Activated CD8-positive, alpha-beta memory T cell treated with anti-CD3 and anti-CD28 coated beads, Interleukin-2, amount 10 ng/mL, durations not matched to agents 7 days and 5 days (primary cell): Measurements from ENCODE around the gene PCDH9. TPM values are rescaled to one million over a fixed set of nuclear protein-coding genes. Genes with fewer than 3 reads are reported as not detected.

Source experiments
- ATAC-seq: fragments of 150-1000 bp; cut with Tn5 transposase; one replicate; pipeline ENCODE4 v1.10.0; 2021; ENCODE audit warnings: moderate library complexity
- CTCF ChIA-PET: fragments of 350-600 bp; sonication (Branson Sonifier 250); formaldehyde crosslinking; loops from one replicate; lab custom pipeline; 2021; ENCODE audit warnings: antibody characterized with exemption; lab: Charles Lee
- DNase-seq: peaks from one replicate; pipeline ENCODE4 v3.0.0-alpha.2; 2020
- H3K27ac Mint-ChIP-seq: one replicate; pipeline ENCODE4 v1.8.0; 2021; ENCODE audit warnings: mild to moderate bottlenecking, mixed read lengths
- H3K27me3 Mint-ChIP-seq: one replicate; pipeline ENCODE4 v1.8.0; 2021; ENCODE audit warnings: mixed read lengths
- H3K36me3 Mint-ChIP-seq: one replicate; pipeline ENCODE4 v1.8.0; 2021; ENCODE audit warnings: mild to moderate bottlenecking, mixed read lengths
- H3K4me1 Mint-ChIP-seq: one replicate; pipeline ENCODE4 v1.8.0; 2021; ENCODE audit warnings: mixed read lengths
- H3K4me3 Mint-ChIP-seq: one replicate; pipeline ENCODE4 v1.8.0; 2021; ENCODE audit warnings: mild to moderate bottlenecking, moderate library complexity, mixed read lengths
- H3K9me3 Mint-ChIP-seq: one replicate; pipeline ENCODE4 v1.8.0; 2022; ENCODE audit warnings: low read depth, mixed read lengths
- total RNA-seq, 2 experiments: library from RNA; stranded (reverse); gene quantifications; one replicate each; pipeline ENCODE4 v1.2.3, GENCODE V29; 2021

Gene PCDH9
- total RNA-seq, 2 experiments from 2014 or later, result 0.14 to 0.15 TPM

GRCh38 chr13:66830940-66831716 is 399.0 kb downstream of the PCDH9 start:
- CTCF ChIA-PET, result no interaction called here
- no peaks in the 10 kb centered on the region for H3K27me3 Mint-ChIP-seq
- H3K27ac Mint-ChIP-seq, result no peak overlapping the region
- H3K9me3 Mint-ChIP-seq, result peaks cover 4% of the 10 kb centered on the region
- H3K36me3 Mint-ChIP-seq, result no peaks in the 10 kb centered on the region
- ATAC-seq (no peak), DNase-seq (no peak)
- no peak overlapping the region for H3K4me3 Mint-ChIP-seq
- H3K4me1 Mint-ChIP-seq, result no peaks in the 10 kb centered on the region

GRCh38 chr13:66829803-66830202 is 400.3 kb downstream of the PCDH9 start:
- ATAC-seq (no peak), DNase-seq (no peak)
- CTCF ChIA-PET, result no interaction called here
- Mint-ChIP-seq H3K4me1 (no peaks in the 10 kb centered on the region), H3K4me3 (no peak overlapping the region), H3K27ac (no peak overlapping the region), H3K27me3 (no peaks in the 10 kb centered on the region), H3K36me3 (no peaks in the 10 kb centered on the region), H3K9me3 (peaks cover 4% of the 10 kb centered on the region)

- no peaks in the 10 kb centered on the region for H3K4me1 Mint-ChIP-seq
- DNase-seq (no peak), ATAC-seq (no peak)
- no peaks in the 10 kb centered on the region for H3K36me3 Mint-ChIP-seq
- no peak overlapping the region for H3K27ac Mint-ChIP-seq
- H3K9me3 Mint-ChIP-seq, result peaks cover 7% of the 10 kb centered on the region
- CTCF ChIA-PET, result no interaction called here
- H3K4me3 Mint-ChIP-seq, result no peak overlapping the region
- no peaks in the 10 kb centered on the region for H3K27me3 Mint-ChIP-seq
These were observed 403.7 kb downstream of the PCDH9 start for GRCh38 chr13:66826398-66826797.

GRCh38 chr13:66821551-66821950 is 408.6 kb downstream of the PCDH9 start:
- H3K9me3 Mint-ChIP-seq, result peaks cover 2% of the 10 kb centered on the region
- DNase-seq (no peak), ATAC-seq (no peak)
- no peaks in the 10 kb centered on the region for H3K4me1 Mint-ChIP-seq
- CTCF ChIA-PET, result no interaction called here
- H3K36me3 Mint-ChIP-seq, result no peaks in the 10 kb centered on the region
- H3K27me3 Mint-ChIP-seq, result no peaks in the 10 kb centered on the region
- no peak overlapping the region for H3K4me3 Mint-ChIP-seq
- H3K27ac Mint-ChIP-seq, result no peak overlapping the region

GRCh38 chr13:66811455-66811854 is 418.7 kb downstream of the PCDH9 start:
- ATAC-seq, result no peak
- no peak overlapping the region for H3K27ac Mint-ChIP-seq
- CTCF ChIA-PET, result no interaction called here
- H3K4me1 Mint-ChIP-seq, result no peaks in the 10 kb centered on the region
- H3K27me3 Mint-ChIP-seq, result no peaks in the 10 kb centered on the region
- H3K9me3 Mint-ChIP-seq, result peaks cover 6% of the 10 kb centered on the region
- H3K36me3 Mint-ChIP-seq, result no peaks in the 10 kb centered on the region
- no peak overlapping the region for H3K4me3 Mint-ChIP-seq
- DNase-seq, result no peak

DNA sequence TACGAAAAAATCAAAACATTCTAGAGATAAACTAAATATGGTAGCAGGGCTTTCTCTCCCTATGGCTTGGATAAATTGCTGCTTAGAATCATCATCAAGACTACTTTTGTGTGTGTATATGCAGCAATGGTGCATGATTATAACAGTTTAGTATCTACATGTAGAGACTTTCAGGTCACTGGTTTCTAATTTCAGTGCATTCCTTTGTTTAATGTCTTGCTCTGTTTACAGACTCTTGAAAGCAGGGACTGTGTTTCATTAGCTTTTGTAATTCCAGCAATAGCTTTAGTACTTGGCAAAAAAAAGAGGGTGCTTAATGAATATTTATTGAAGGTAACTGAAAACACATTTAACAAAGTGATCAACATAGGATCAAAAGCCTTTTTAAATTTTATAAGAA is 420.7 kb downstream of the PCDH9 start:
- Mint-ChIP-seq H3K27ac (no peak overlapping the region), H3K4me1 (no peaks in the 10 kb centered on the region), H3K9me3 (peaks cover 6% of the 10 kb centered on the region), H3K4me3 (no peak overlapping the region), H3K36me3 (no peaks in the 10 kb centered on the region), H3K27me3 (no peaks in the 10 kb centered on the region)
- DNase-seq, result no peak
- no peak for ATAC-seq
- CTCF ChIA-PET, result interaction anchor here (0.7 kb wide), 1 partner anchor 15 kb away, joined by 3 read pairs; no protein-coding TSS in a partner anchor

- H3K27me3 Mint-ChIP-seq, result no peaks in the 10 kb centered on the region
- ATAC-seq (no peak), DNase-seq (no peak)
- peaks cover 2% of the 10 kb centered on the region for H3K9me3 Mint-ChIP-seq
- no peaks in the 10 kb centered on the region for H3K4me1 Mint-ChIP-seq
- H3K27ac Mint-ChIP-seq, result no peak overlapping the region
- CTCF ChIA-PET, result no interaction called here
- no peaks in the 10 kb centered on the region for H3K36me3 Mint-ChIP-seq
- no peak overlapping the region for H3K4me3 Mint-ChIP-seq
These were observed 422.9 kb downstream of the PCDH9 start for GRCh38 chr13:66807251-66807650.

GRCh38 chr13:66805657-66806056 is 424.5 kb downstream of the PCDH9 start:
- ATAC-seq (no peak), DNase-seq (no peak)
- CTCF ChIA-PET, result no interaction called here
- no peaks in the 10 kb centered on the region for H3K27me3 Mint-ChIP-seq
- H3K9me3 Mint-ChIP-seq, result no peaks in the 10 kb centered on the region
- H3K4me3 Mint-ChIP-seq, result no peak overlapping the region
- H3K27ac Mint-ChIP-seq, result no peak overlapping the region
- H3K4me1 Mint-ChIP-seq, result no peaks in the 10 kb centered on the region
- H3K36me3 Mint-ChIP-seq, result no peaks in the 10 kb centered on the region

DNA sequence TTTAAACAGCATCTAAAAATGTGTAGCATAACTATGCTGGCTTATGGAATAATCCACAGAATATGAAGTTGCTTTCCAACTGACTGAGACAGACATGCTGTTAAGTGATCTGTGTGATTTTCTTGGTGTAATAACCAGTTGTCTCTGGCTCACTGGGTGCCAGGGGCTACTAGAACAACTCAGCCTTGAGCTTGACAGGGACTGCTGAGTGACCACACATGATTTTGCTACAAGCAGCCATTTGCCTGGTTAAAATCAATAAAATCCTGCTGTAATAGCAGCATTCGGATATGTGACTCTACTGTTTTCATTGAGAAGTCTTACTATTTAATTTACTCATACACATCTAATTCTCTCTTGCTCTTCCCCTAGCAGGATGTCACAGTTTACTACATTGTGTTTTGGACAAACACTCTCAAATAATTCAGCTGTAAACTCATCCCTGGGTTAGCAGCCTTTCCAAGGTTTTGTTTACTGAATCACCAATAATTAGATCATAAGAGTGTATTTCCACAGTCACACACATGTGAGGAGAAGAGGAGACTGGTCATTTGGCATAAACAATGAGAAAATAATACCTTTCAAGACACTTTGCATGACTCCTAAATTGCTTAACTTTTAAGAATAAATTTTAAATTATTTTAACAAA is 426.2 kb downstream of the PCDH9 start:
- CTCF ChIA-PET, result no interaction called here
- ATAC-seq (no peak), DNase-seq (no peak)
- no peaks in the 10 kb centered on the region for H3K9me3 Mint-ChIP-seq
- H3K27ac Mint-ChIP-seq, result no peak overlapping the region
- no peak overlapping the region for H3K4me3 Mint-ChIP-seq
- no peaks in the 10 kb centered on the region for H3K36me3 Mint-ChIP-seq
- no peaks in the 10 kb centered on the region for H3K4me1 Mint-ChIP-seq
- H3K27me3 Mint-ChIP-seq, result no peaks in the 10 kb centered on the region

GRCh38 chr13:66803013-66803807 is 426.9 kb downstream of the PCDH9 start:
- H3K4me1 Mint-ChIP-seq, result no peaks in the 10 kb centered on the region
- no peak overlapping the region for H3K4me3 Mint-ChIP-seq
- DNase-seq, result no peak
- no peaks in the 10 kb centered on the region for H3K27me3 Mint-ChIP-seq
- H3K36me3 Mint-ChIP-seq, result no peaks in the 10 kb centered on the region
- H3K9me3 Mint-ChIP-seq, result no peaks in the 10 kb centered on the region
- ATAC-seq, result no peak
- H3K27ac Mint-ChIP-seq, result no peak overlapping the region
- CTCF ChIA-PET, result no interaction called here

DNA sequence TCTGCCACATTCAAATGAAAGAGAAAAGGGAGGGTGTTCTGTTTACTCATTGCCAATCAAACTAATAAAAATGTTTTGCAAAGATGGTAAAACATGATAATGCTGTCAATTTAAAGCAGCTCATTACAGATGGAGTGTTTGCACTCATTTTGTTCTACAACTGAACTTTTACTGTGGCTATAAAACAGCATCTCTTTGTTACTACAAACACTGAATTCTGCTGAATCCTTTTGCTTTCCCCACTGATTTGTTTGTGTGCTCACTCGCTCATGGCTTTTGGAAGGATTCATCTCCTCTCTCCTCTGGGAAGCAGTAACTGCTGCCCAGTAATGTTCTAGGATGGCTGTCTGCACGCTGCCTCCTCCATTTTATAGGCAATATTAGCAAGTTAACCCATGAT is 434.5 kb downstream of the PCDH9 start:
- ATAC-seq (no peak), DNase-seq (no peak)
- H3K4me1 Mint-ChIP-seq, result no peaks in the 10 kb centered on the region
- H3K36me3 Mint-ChIP-seq, result no peaks in the 10 kb centered on the region
- H3K27me3 Mint-ChIP-seq, result no peaks in the 10 kb centered on the region
- peaks cover 5% of the 10 kb centered on the region for H3K9me3 Mint-ChIP-seq
- H3K27ac Mint-ChIP-seq, result no peak overlapping the region
- no peak overlapping the region for H3K4me3 Mint-ChIP-seq
- CTCF ChIA-PET, result no interaction called here

- Mint-ChIP-seq H3K36me3 (no peaks in the 10 kb centered on the region), H3K9me3 (peaks cover 5% of the 10 kb centered on the region), H3K27ac (no peak overlapping the region), H3K27me3 (no peaks in the 10 kb centered on the region), H3K4me3 (no peak overlapping the region), H3K4me1 (no peaks in the 10 kb centered on the region)
- ATAC-seq (no peak), DNase-seq (no peak)
- CTCF ChIA-PET, result no interaction called here
These were observed 435.6 kb downstream of the PCDH9 start for GRCh38 chr13:66794340-66795031.

GRCh38 chr13:66790861-66791260 is 439.3 kb downstream of the PCDH9 start:
- H3K27ac Mint-ChIP-seq, result no peak overlapping the region
- no peaks in the 10 kb centered on the region for H3K9me3 Mint-ChIP-seq
- ATAC-seq (no peak), DNase-seq (no peak)
- no peaks in the 10 kb centered on the region for H3K27me3 Mint-ChIP-seq
- H3K4me1 Mint-ChIP-seq, result no peaks in the 10 kb centered on the region
- H3K36me3 Mint-ChIP-seq, result no peaks in the 10 kb centered on the region
- H3K4me3 Mint-ChIP-seq, result no peak overlapping the region
- CTCF ChIA-PET, result no interaction called here
